ENCODE results near the gene WDR93.

GRCh38 chr15:89657686-89658200 lies 32.9 kb upstream of the WDR93 start:
- TF ChIP-seq EP300 (IDR thresholded peaks at IDR 0.05) (no peak), CTCF (IDR thresholded peaks at IDR 0.05) (no peak), POLR2A (IDR thresholded peaks at IDR 0.05; ENCODE audit: low read depth) (no peak)

Measured in esophagus muscularis mucosa (tissue), 4 donors.